Astrocyte (in vitro differentiated cells and primary cell): ENCODE data around the gene PLXNB3. TPM values are rescaled to one million over a fixed set of nuclear protein-coding genes. Genes with fewer than 3 reads are reported as not detected.

Experiments used
- DNase-seq: peaks from one replicate; pipeline ENCODE4 v3.0.0-alpha.2; 2010; ENCODE audit warnings: low read depth
- FAIRE-seq: peaks from 2 replicates; lab custom pipeline; 2011; peaks lifted over from hg19 to GRCh38; lab: Jason Lieb, UNC
- H2AFZ ChIP-seq: 2 replicates; pipeline ENCODE4 v1.6.0; 2012; ENCODE audit warnings: low read depth, low read length, inconsistent platforms
- H3K27ac ChIP-seq: 2 replicates; pipeline ENCODE4 v1.5.1; 2011; ENCODE audit warnings: low read depth, low read length, inconsistent platforms
- H3K27me3 ChIP-seq: 2 replicates; pipeline ENCODE4 v1.6.0; 2011; ENCODE audit warnings: low read length, inconsistent platforms; ENCODE audit not compliant: insufficient read depth
- H3K36me3 ChIP-seq: 2 replicates; pipeline ENCODE4 v1.5.1; 2011; ENCODE audit warnings: low read length, inconsistent platforms; ENCODE audit not compliant: insufficient read depth
- H3K4me1 ChIP-seq: 2 replicates; pipeline ENCODE4 v1.5.1; 2011; ENCODE audit warnings: low read length, inconsistent platforms; ENCODE audit not compliant: insufficient read depth
- H3K4me2 ChIP-seq: 2 replicates; pipeline ENCODE4 v1.6.0; 2012; ENCODE audit warnings: low read length, inconsistent platforms
- H3K4me3 ChIP-seq: 2 replicates; pipeline ENCODE4 v1.5.1; 2011; ENCODE audit warnings: low read depth, mild to moderate bottlenecking, low read length, inconsistent platforms; ENCODE audit not compliant: insufficient read depth
- H3K79me2 ChIP-seq: 2 replicates; pipeline ENCODE4 v1.6.0; 2012; ENCODE audit warnings: mild to moderate bottlenecking, low read length, inconsistent platforms; ENCODE audit not compliant: insufficient read depth
- H3K9ac ChIP-seq: 2 replicates; pipeline ENCODE4 v1.6.0; 2012; ENCODE audit warnings: mild to moderate bottlenecking, low read length, inconsistent platforms
- H3K9me3 ChIP-seq: 2 replicates; pipeline ENCODE4 v1.5.1; 2012; ENCODE audit warnings: low read depth, mild to moderate bottlenecking, low read length, inconsistent platforms; ENCODE audit not compliant: insufficient read depth
- H4K20me1 ChIP-seq: 2 replicates; pipeline ENCODE4 v1.6.0; 2012; ENCODE audit warnings: low read length, inconsistent platforms; ENCODE audit not compliant: insufficient read depth
- H3K27ac Mint-ChIP-seq: one replicate; pipeline ENCODE4 v1.8.0; 2021; ENCODE audit warnings: mild to moderate bottlenecking, mixed read lengths; ENCODE audit not compliant: unreplicated experiment
- H3K27me3 Mint-ChIP-seq: one replicate; pipeline ENCODE4 v1.8.0; 2021; ENCODE audit warnings: low read depth, mixed read lengths; ENCODE audit not compliant: unreplicated experiment
- H3K36me3 Mint-ChIP-seq: one replicate; pipeline ENCODE4 v1.8.0; 2021; ENCODE audit warnings: low read depth, mixed read lengths; ENCODE audit not compliant: unreplicated experiment
- H3K4me1 Mint-ChIP-seq: one replicate; pipeline ENCODE4 v1.8.0; 2021; ENCODE audit warnings: low read depth, mixed read lengths; ENCODE audit not compliant: unreplicated experiment
- H3K4me3 Mint-ChIP-seq: one replicate; pipeline ENCODE4 v1.8.0; 2021; ENCODE audit warnings: mild to moderate bottlenecking, moderate library complexity, mixed read lengths; ENCODE audit not compliant: unreplicated experiment
- H3K9me3 Mint-ChIP-seq: one replicate; pipeline ENCODE4 v1.8.0; 2021; ENCODE audit warnings: mild to moderate bottlenecking, mixed read lengths; ENCODE audit not compliant: unreplicated experiment
- EZH2 ChIP-seq: IDR thresholded peaks from 2 replicates; pipeline ENCODE4 v1.6.1; 2012; ENCODE audit warnings: mild to moderate bottlenecking, low read length, inconsistent platforms; ENCODE audit not compliant: insufficient read depth
- total RNA-seq: library from RNA; stranded (reverse); gene quantifications from 2 replicates; pipeline ENCODE4 v1.2.1, GENCODE V29; 2021
- TF ChIP-seq, protein P1 (sequence below): IDR thresholded peaks from 2 replicates; pipeline ENCODE4 v1.5.1; 2011; ENCODE audit warnings: low read depth, mild to moderate bottlenecking, inconsistent platforms, low read length, moderate library complexity; ENCODE audit not compliant: insufficient read depth

Gene PLXNB3
- total RNA-seq, 1 donor from 2014 or later, result 5.3 TPM

DNA sequence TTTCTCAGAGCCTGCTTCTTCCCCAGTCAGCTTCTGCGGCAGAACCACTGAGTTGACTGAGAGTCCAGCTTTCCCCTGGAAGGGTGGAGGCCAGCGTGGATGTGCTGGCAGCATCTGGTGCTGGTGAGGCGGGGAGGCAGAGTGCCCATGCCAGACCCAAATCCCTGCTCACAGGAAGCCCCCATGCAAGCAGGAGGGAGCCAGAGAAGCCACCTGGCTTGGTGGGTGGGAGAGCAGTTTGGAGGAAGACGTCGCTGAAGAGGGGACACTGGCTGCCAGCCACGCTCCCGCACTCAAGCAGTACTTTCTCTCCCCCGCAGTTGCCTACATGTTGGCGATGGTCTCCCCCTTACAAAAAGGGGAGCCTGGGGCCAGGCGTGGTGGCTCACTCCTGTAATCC is 60.3 kb downstream of the PLXNB3 start:
- H3K36me3 ChIP-seq, result no peaks in the 10 kb centered on the region
- H3K27me3 ChIP-seq, result no peaks in the 10 kb centered on the region
- H4K20me1 ChIP-seq, result no peaks in the 10 kb centered on the region
- Mint-ChIP-seq H3K27me3 (peaks cover 5% of the 10 kb centered on the region), H3K9me3 (no peaks in the 10 kb centered on the region), H3K27ac (no peak overlapping the region), H3K36me3 (no peaks in the 10 kb centered on the region), H3K4me1 (peaks cover 6% of the 10 kb centered on the region), H3K4me3 (no peak overlapping the region)
- peaks cover 1% of the 10 kb centered on the region for H3K4me1 ChIP-seq
- no peak overlapping the region for H3K9ac ChIP-seq
- H3K9me3 ChIP-seq, result no peaks in the 10 kb centered on the region
- TF ChIP-seq EZH2, result no peak
- TF ChIP-seq, protein P1, sequence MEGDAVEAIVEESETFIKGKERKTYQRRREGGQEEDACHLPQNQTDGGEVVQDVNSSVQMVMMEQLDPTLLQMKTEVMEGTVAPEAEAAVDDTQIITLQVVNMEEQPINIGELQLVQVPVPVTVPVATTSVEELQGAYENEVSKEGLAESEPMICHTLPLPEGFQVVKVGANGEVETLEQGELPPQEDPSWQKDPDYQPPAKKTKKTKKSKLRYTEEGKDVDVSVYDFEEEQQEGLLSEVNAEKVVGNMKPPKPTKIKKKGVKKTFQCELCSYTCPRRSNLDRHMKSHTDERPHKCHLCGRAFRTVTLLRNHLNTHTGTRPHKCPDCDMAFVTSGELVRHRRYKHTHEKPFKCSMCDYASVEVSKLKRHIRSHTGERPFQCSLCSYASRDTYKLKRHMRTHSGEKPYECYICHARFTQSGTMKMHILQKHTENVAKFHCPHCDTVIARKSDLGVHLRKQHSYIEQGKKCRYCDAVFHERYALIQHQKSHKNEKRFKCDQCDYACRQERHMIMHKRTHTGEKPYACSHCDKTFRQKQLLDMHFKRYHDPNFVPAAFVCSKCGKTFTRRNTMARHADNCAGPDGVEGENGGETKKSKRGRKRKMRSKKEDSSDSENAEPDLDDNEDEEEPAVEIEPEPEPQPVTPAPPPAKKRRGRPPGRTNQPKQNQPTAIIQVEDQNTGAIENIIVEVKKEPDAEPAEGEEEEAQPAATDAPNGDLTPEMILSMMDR, result no peak
- DNase-seq (no peak), FAIRE-seq (no peak)
- no peak overlapping the region for H2AFZ ChIP-seq
- H3K4me3 ChIP-seq, result no peak overlapping the region
- H3K79me2 ChIP-seq, result no peaks in the 10 kb centered on the region
- H3K4me2 ChIP-seq, result no peak overlapping the region
- H3K27ac ChIP-seq, result no peak overlapping the region

DNA sequence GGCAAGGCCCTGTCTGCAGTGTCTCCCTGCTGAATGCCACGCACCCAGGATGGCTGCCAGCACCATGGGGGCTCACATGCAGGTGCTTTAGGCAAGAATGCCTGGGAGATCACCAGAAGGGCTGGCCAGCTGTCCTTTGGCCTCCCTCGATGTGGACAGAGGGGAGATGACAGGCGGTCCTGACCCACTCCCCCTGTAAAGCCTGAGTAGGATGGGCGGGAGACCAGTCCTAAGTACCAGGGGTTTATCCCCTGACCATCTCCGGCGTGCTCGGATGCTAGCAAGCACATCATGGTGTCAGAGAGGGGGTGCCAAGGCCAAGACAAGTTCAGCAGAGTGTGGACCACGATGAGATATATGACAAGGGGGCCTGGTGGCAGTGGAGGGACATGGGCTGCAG is 61.0 kb downstream of the PLXNB3 start:
- H3K36me3 ChIP-seq, result no peaks in the 10 kb centered on the region
- H3K4me3 ChIP-seq, result no peak overlapping the region
- H3K4me1 ChIP-seq, result peaks cover 5% of the 10 kb centered on the region
- H3K9me3 ChIP-seq, result no peaks in the 10 kb centered on the region
- H3K36me3 Mint-ChIP-seq, result no peaks in the 10 kb centered on the region
- FAIRE-seq, result no peak
- H3K9ac ChIP-seq, result no peak overlapping the region
- no peak for DNase-seq
- no peaks in the 10 kb centered on the region for H4K20me1 ChIP-seq
- H3K27ac Mint-ChIP-seq, result no peak overlapping the region
- H3K27me3 ChIP-seq, result no peaks in the 10 kb centered on the region
- H3K4me1 Mint-ChIP-seq, result peaks cover 6% of the 10 kb centered on the region
- peaks cover 5% of the 10 kb centered on the region for H3K27me3 Mint-ChIP-seq
- H3K79me2 ChIP-seq, result no peaks in the 10 kb centered on the region
- H3K9me3 Mint-ChIP-seq, result no peaks in the 10 kb centered on the region
- H3K4me3 Mint-ChIP-seq, result no peak overlapping the region
- no peak overlapping the region for H3K27ac ChIP-seq
- H3K4me2 ChIP-seq, result no peak overlapping the region
- H2AFZ ChIP-seq, result no peak overlapping the region
- TF ChIP-seq, protein P1, result no peak
- no peak for TF ChIP-seq EZH2

Other genes starting within 250 kb of the PLXNB3 start
- 0.46 and 0.52 TPM in 2 replicates for gene ATP2B3, start 246.6 kb upstream of the PLXNB3 start, total RNA-seq
- 19.8 and 21.7 TPM in 2 replicates for gene CCNQ, start 165.1 kb upstream of the PLXNB3 start, total RNA-seq
- 0.20 and 0.36 TPM in 2 replicates for gene DUSP9, start 117.0 kb upstream of the PLXNB3 start, total RNA-seq
- gene PNCK, start 90.4 kb upstream of the PLXNB3 start, total RNA-seq, result 0.65 and 1.1 TPM in 2 replicates
- gene SLC6A8, start 76.3 kb upstream of the PLXNB3 start, total RNA-seq, result 52.6 and 57.9 TPM in 2 replicates
- gene BCAP31, start 39.9 kb upstream of the PLXNB3 start, total RNA-seq, result 219 and 222 TPM in 2 replicates
- gene ABCD1, start 39.4 kb upstream of the PLXNB3 start, total RNA-seq, result 27.2 and 30.5 TPM in 2 replicates
- gene SRPK3, start 16.8 kb downstream of the PLXNB3 start, total RNA-seq, result not detected in 2 replicates
- 40.0 and 41.9 TPM in 2 replicates for gene IDH3G, start 30.1 kb downstream of the PLXNB3 start, total RNA-seq
- 252 and 299 TPM in 2 replicates for gene SSR4, start 30.4 kb downstream of the PLXNB3 start, total RNA-seq
- 9.9 and 13.1 TPM in 2 replicates for gene PDZD4, start 66.3 kb downstream of the PLXNB3 start, total RNA-seq
- gene L1CAM, start 121.9 kb downstream of the PLXNB3 start, total RNA-seq, result 347 and 353 TPM in 2 replicates
- gene AVPR2, start 140.4 kb downstream of the PLXNB3 start, total RNA-seq, result not detected in 2 replicates
- 3.9 and 4.3 TPM in 2 replicates for gene ARHGAP4, start 162.0 kb downstream of the PLXNB3 start, total RNA-seq
- 134 and 144 TPM in 2 replicates for gene NAA10, start 170.8 kb downstream of the PLXNB3 start, total RNA-seq
- 1.7 and 2.2 TPM in 2 replicates for gene RENBP, start 180.4 kb downstream of the PLXNB3 start, total RNA-seq
- gene HCFC1, start 207.6 kb downstream of the PLXNB3 start, total RNA-seq, result 58.1 and 61.2 TPM in 2 replicates
- 8.6 and 10.6 TPM in 2 replicates for gene TMEM187, start 208.5 kb downstream of the PLXNB3 start, total RNA-seq